IMR-90 (cell line): ENCODE data around the gene RNF123.

ENCODE experiments used
- BHLHE40 ChIP-seq: fragments of 150-350 bp; IDR thresholded peaks from 2 replicates; pipeline ENCODE4 v1.6.1; 2016; ENCODE audit warnings: mild to moderate bottlenecking, low read depth, low read length
- CEBPB ChIP-seq: IDR thresholded peaks from 2 replicates; pipeline ENCODE4 v1.6.1; 2012; ENCODE audit warnings: low read depth, low read length, improper control_type of control experiment
- CTCF ChIP-seq: conservative IDR thresholded peaks from 2 replicates; pipeline ENCODE4 v1.5.1; 2012; ENCODE audit warnings: mild to moderate bottlenecking, low read depth, low read length, improper control_type of control experiment
- ELK1 ChIP-seq: fragments of 150-350 bp; IDR thresholded peaks from 2 replicates; pipeline ENCODE4 v1.6.1; 2016; ENCODE audit warnings: low read depth, mild to moderate bottlenecking, low read length, moderate library complexity, borderline replicate concordance
- NFE2L2 ChIP-seq: fragments of 150-350 bp; IDR thresholded peaks from 2 replicates; pipeline ENCODE4 v1.6.1; 2016; ENCODE audit warnings: low read depth, mild to moderate bottlenecking, low read length
- POLR2A ChIP-seq: IDR thresholded peaks from 2 replicates; pipeline ENCODE4 v1.6.1; 2012; ENCODE audit warnings: mild to moderate bottlenecking, low read depth, low read length
- USF2 ChIP-seq: fragments of 150-350 bp; IDR thresholded peaks from 2 replicates; pipeline ENCODE4 v1.6.1; 2017; ENCODE audit warnings: mild to moderate bottlenecking, antibody characterized with exemption, low read length, low read depth

GRCh38 chr3:49673121-49673714, 16.1 kb upstream of the RNF123 start:
- TF ChIP-seq CTCF (no peak), BHLHE40 (no peak), CEBPB (no peak), USF2 (0 out of 2 replicates have a peak, but pooled peaks have one; percentile 3), POLR2A (no peak), NFE2L2 (no peak), ELK1 (no peak)
